ENCODE data around the gene BTD.

DNA sequence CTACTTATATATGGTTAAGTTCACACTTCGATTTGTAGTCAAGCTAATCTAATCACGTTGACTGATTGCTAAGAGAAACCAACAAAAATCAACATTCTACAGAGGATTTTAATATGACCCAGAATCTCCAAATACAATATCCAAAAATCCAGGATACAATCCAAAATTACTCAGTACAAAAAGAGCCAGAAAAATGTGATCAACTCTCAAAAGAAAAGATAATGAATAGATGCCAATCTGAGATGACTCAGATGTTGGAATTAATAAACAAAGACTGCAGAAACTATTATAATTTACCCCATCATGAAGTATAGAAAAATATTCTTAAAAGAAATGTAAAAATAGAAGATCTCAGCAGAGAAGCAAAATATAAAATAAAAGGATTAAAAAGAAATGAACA lies 22.5 kb upstream of the BTD start:
- TF ChIP-seq HOXA7 (CRISPR knock-in tag; IDR thresholded peaks at IDR 0.05), result no peak
- TF ChIP-seq, protein P1, sequence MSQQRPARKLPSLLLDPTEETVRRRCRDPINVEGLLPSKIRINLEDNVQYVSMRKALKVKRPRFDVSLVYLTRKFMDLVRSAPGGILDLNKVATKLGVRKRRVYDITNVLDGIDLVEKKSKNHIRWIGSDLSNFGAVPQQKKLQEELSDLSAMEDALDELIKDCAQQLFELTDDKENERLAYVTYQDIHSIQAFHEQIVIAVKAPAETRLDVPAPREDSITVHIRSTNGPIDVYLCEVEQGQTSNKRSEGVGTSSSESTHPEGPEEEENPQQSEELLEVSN (IDR thresholded peaks at IDR 0.05; ENCODE audit: borderline replicate concordance, low read depth), result no peak
- TF ChIP-seq MYC (IDR thresholded peaks at IDR 0.05; ENCODE audit: borderline replicate concordance, low read length), result no peak
- TF ChIP-seq SREBF2 (IDR thresholded peaks at IDR 0.05), result no peak
- no peak for TF ChIP-seq POLR2A (IDR thresholded peaks at IDR 0.05; ENCODE audit: low read length)
- TF ChIP-seq ZC3H11A (IDR thresholded peaks at IDR 0.05), result no peak
- no peak for TF ChIP-seq POLR2AphosphoS2 (conservative IDR thresholded peaks at IDR 0.05; ENCODE audit: low read length)
- no peak for TF ChIP-seq FOSL2 (IDR thresholded peaks at IDR 0.05)
- TF ChIP-seq FOSL2 (CRISPR knock-in tag; IDR thresholded peaks at IDR 0.05), result no peak
- TF ChIP-seq, protein P2, sequence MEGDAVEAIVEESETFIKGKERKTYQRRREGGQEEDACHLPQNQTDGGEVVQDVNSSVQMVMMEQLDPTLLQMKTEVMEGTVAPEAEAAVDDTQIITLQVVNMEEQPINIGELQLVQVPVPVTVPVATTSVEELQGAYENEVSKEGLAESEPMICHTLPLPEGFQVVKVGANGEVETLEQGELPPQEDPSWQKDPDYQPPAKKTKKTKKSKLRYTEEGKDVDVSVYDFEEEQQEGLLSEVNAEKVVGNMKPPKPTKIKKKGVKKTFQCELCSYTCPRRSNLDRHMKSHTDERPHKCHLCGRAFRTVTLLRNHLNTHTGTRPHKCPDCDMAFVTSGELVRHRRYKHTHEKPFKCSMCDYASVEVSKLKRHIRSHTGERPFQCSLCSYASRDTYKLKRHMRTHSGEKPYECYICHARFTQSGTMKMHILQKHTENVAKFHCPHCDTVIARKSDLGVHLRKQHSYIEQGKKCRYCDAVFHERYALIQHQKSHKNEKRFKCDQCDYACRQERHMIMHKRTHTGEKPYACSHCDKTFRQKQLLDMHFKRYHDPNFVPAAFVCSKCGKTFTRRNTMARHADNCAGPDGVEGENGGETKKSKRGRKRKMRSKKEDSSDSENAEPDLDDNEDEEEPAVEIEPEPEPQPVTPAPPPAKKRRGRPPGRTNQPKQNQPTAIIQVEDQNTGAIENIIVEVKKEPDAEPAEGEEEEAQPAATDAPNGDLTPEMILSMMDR (IDR thresholded peaks at IDR 0.05), result no peak
- no peak for TF ChIP-seq JUNB (IDR thresholded peaks at IDR 0.05)
- TF ChIP-seq JUN (IDR thresholded peaks at IDR 0.05), result no peak
- TF ChIP-seq, protein P3, sequence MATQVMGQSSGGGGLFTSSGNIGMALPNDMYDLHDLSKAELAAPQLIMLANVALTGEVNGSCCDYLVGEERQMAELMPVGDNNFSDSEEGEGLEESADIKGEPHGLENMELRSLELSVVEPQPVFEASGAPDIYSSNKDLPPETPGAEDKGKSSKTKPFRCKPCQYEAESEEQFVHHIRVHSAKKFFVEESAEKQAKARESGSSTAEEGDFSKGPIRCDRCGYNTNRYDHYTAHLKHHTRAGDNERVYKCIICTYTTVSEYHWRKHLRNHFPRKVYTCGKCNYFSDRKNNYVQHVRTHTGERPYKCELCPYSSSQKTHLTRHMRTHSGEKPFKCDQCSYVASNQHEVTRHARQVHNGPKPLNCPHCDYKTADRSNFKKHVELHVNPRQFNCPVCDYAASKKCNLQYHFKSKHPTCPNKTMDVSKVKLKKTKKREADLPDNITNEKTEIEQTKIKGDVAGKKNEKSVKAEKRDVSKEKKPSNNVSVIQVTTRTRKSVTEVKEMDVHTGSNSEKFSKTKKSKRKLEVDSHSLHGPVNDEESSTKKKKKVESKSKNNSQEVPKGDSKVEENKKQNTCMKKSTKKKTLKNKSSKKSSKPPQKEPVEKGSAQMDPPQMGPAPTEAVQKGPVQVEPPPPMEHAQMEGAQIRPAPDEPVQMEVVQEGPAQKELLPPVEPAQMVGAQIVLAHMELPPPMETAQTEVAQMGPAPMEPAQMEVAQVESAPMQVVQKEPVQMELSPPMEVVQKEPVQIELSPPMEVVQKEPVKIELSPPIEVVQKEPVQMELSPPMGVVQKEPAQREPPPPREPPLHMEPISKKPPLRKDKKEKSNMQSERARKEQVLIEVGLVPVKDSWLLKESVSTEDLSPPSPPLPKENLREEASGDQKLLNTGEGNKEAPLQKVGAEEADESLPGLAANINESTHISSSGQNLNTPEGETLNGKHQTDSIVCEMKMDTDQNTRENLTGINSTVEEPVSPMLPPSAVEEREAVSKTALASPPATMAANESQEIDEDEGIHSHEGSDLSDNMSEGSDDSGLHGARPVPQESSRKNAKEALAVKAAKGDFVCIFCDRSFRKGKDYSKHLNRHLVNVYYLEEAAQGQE (IDR thresholded peaks at IDR 0.05), result no peak
